Measurements from ENCODE around the gene QPRT. TPM values are rescaled to one million over a fixed set of nuclear protein-coding genes. Genes with fewer than 3 reads are reported as not detected.
"Not testable (repeated sequence)": the region's sequence is repeated elsewhere in the genome, so short reads cannot be mapped to it uniquely, and the experiment has no call there.

Gene QPRT
- total RNA-seq, result 10 to 100 TPM; 14.3 to 65.8 (median 26.3) TPM

- peak within 1 kb of the TSS; percentile 83 to 85 (median 83) for H3K27ac ChIP-seq
- intact Hi-C loops (cut with DNase I; ENCODE audit: low total_unique reads) (no loop called here), in situ Hi-C loops (cut with MboI; ENCODE audit: low pct_ligation_motif_present in 1 of 4, low pct_unique_long_range_greater_than_20kb in 1 of 4, low sequenced_read_pairs in 3 of 4) (loop anchor here in 1 of 4 donors (25.0 kb wide), 1 partner anchor 334 kb away; the partner anchor contains the start of genes C16orf92 and DOC2A)
- no peaks in the 10 kb centered on the region for H3K36me3 ChIP-seq
- TF ChIP-seq POLR2AphosphoS5 (IDR thresholded peaks at IDR 0.05) (no peak), EP300 (IDR thresholded peaks at IDR 0.05; ENCODE audit: low read depth) (no peak), POLR2A (IDR thresholded peaks at IDR 0.05) (no peak), CTCF (IDR thresholded peaks at IDR 0.05) (no peak)
- peak; percentile 71 for DNase-seq
- peak within 1 kb of the TSS; percentile 10 to 50 (median 30) for H3K4me3 ChIP-seq
- 39% methylated on average over 5 of the region's 5 CpGs; no CpG with 5 or more reads in 1 of the 2 donors for WGBS, 2 donors (ENCODE audit: low coverage in 1 of 2)
- H3K4me1 ChIP-seq, result peaks cover 6 to 42% (median 24%) of the 10 kb centered on the region in 4 donors
- no peaks in the 10 kb centered on the region for H3K27me3 ChIP-seq
- H3K9me3 ChIP-seq, result no peaks in the 10 kb centered on the region
Observed at GRCh38 chr16:29678691-29679267, at the start of gene QPRT. Gene QPRT (plus strand): TSS chr16:29679180. CDS start chr16:29679198, 18 bp downstream.

- H3K27me3 ChIP-seq; in situ Hi-C loops (cut with MboI; ENCODE audit: low pct_ligation_motif_present in 1 of 4, low pct_unique_long_range_greater_than_20kb in 1 of 4, low sequenced_read_pairs in 3 of 4); H3K36me3 ChIP-seq; H3K4me1 ChIP-seq; H3K4me3 ChIP-seq; H3K9me3 ChIP-seq; intact Hi-C loops (cut with DNase I; ENCODE audit: low total_unique reads); DNase-seq; H3K27ac ChIP-seq: not testable (repeated sequence)
- 79% methylated on average over 4 of the region's 10 CpGs; no CpG with 5 or more reads in 1 of the 2 donors for WGBS, 2 donors (ENCODE audit: low coverage in 1 of 2)
Observed at GRCh38 chr16:29629318-29629717, 49.7 kb upstream of the QPRT start.

- not testable (repeated sequence) for H3K4me1 ChIP-seq
- WGBS, 2 donors (ENCODE audit: low coverage in 1 of 2), result 94% methylated on average over 20 of the region's 20 CpGs; no CpG with 5 or more reads in 1 of the 2 donors
Observed at GRCh38 chr16:29631658-29632057, 47.3 kb upstream of the QPRT start.

GRCh38 chr16:29635902-29636301, 43.1 kb upstream of the QPRT start:
- 85% methylated on average over 14 of the region's 16 CpGs; no CpG with 5 or more reads in 1 of the 2 donors for WGBS, 2 donors (ENCODE audit: low coverage in 1 of 2)
- H3K27ac ChIP-seq; H3K4me3 ChIP-seq; intact Hi-C loops (cut with DNase I; ENCODE audit: low total_unique reads); H3K36me3 ChIP-seq; H3K9me3 ChIP-seq; DNase-seq; H3K4me1 ChIP-seq; in situ Hi-C loops (cut with MboI; ENCODE audit: low pct_ligation_motif_present in 1 of 4, low pct_unique_long_range_greater_than_20kb in 1 of 4, low sequenced_read_pairs in 3 of 4); H3K27me3 ChIP-seq: not testable (repeated sequence)

More at GRCh38 chr16:29631658-29632057, 47.3 kb upstream of the QPRT start:
- H3K36me3 ChIP-seq; DNase-seq; in situ Hi-C loops (cut with MboI; ENCODE audit: low pct_ligation_motif_present in 1 of 4, low pct_unique_long_range_greater_than_20kb in 1 of 4, low sequenced_read_pairs in 3 of 4); H3K27ac ChIP-seq; H3K9me3 ChIP-seq; H3K4me3 ChIP-seq; H3K27me3 ChIP-seq; intact Hi-C loops (cut with DNase I; ENCODE audit: low total_unique reads): not testable (repeated sequence)

GRCh38 chr16:29636368-29636767, 42.6 kb upstream of the QPRT start:
- WGBS, 2 donors (ENCODE audit: low coverage in 1 of 2), result 20 to 38% methylated on average over 1 of the region's 5 CpGs
- in situ Hi-C loops (cut with MboI; ENCODE audit: low pct_ligation_motif_present in 1 of 4, low pct_unique_long_range_greater_than_20kb in 1 of 4, low sequenced_read_pairs in 3 of 4); intact Hi-C loops (cut with DNase I; ENCODE audit: low total_unique reads): not testable (repeated sequence)

GRCh38 chr16:29638751-29639150, 40.2 kb upstream of the QPRT start:
- H3K4me1 ChIP-seq; in situ Hi-C loops (cut with MboI; ENCODE audit: low pct_ligation_motif_present in 1 of 4, low pct_unique_long_range_greater_than_20kb in 1 of 4, low sequenced_read_pairs in 3 of 4); DNase-seq; intact Hi-C loops (cut with DNase I; ENCODE audit: low total_unique reads); H3K9me3 ChIP-seq; H3K36me3 ChIP-seq; H3K27me3 ChIP-seq; H3K27ac ChIP-seq; H3K4me3 ChIP-seq: not testable (repeated sequence)
- 72 to 89% methylated on average over 2 to 8 of the region's 8 CpGs for WGBS, 2 donors (ENCODE audit: low coverage in 1 of 2)

More at GRCh38 chr16:29636368-29636767, 42.6 kb upstream of the QPRT start:
- H3K27ac ChIP-seq, H3K9me3 ChIP-seq, DNase-seq, H3K36me3 ChIP-seq, H3K4me1 ChIP-seq, H3K27me3 ChIP-seq, H3K4me3 ChIP-seq: not testable (repeated sequence)

Measured in transverse colon (tissue), 4 donors.